ENCODE data around the gene APBB2. TPM values are rescaled to one million over a fixed set of nuclear protein-coding genes. Genes with fewer than 3 reads are reported as not detected.
A peak's percentile ranks its signal among the peaks of the same experiment; 100 is the strongest.

APBB2 gene
- total RNA-seq, 1 donor = 92.3 TPM

GRCh38 chr4:40864531-40864930 is 349.8 kb downstream of the APBB2 start:
- TF ChIP-seq CTCF (IDR thresholded peaks at IDR 0.05; ENCODE audit: extremely low read depth, low read depth, low read length) = no peak
- peaks cover 4% of the 10 kb centered on the region for H3K36me3 ChIP-seq (ENCODE audit: insufficient read depth, low read length)

GRCh38 chr4:40858962-40859361 is 355.4 kb downstream of the APBB2 start:
- no peaks in the 10 kb centered on the region for H3K79me2 ChIP-seq (ENCODE audit: insufficient read depth, low read length)
- no peak for DNase-seq (ENCODE audit: insufficient read length, low spot score, missing footprints)
- TF ChIP-seq CTCF (IDR thresholded peaks at IDR 0.05; ENCODE audit: extremely low read depth, low read depth, low read length) = no peak
- H3K27ac ChIP-seq (ENCODE audit: low read depth, low read length) = no peak overlapping the region
- no peak overlapping the region for H2AFZ ChIP-seq (ENCODE audit: low read length)
- peaks cover 3% of the 10 kb centered on the region for H4K20me1 ChIP-seq (ENCODE audit: insufficient read depth, low read length)
- H3K4me2 ChIP-seq (ENCODE audit: insufficient read depth, low read length) = no peak overlapping the region
- H3K27me3 ChIP-seq (ENCODE audit: insufficient read depth, low read length) = no peaks in the 10 kb centered on the region
- no peaks in the 10 kb centered on the region for H3K9me3 ChIP-seq (ENCODE audit: low read depth, low read length)
- H3K36me3 ChIP-seq (ENCODE audit: insufficient read depth, low read length) = no peaks in the 10 kb centered on the region
- H3K4me1 ChIP-seq (ENCODE audit: insufficient read depth, low read length) = no peaks in the 10 kb centered on the region
- no peak overlapping the region for H3K4me3 ChIP-seq (ENCODE audit: insufficient read depth, low read length)

More at GRCh38 chr4:40864531-40864930, 349.8 kb downstream of the APBB2 start:
- Histone ChIP-seq H3K79me2 (ENCODE audit: insufficient read depth, low read length) (no peaks in the 10 kb centered on the region), H3K9me3 (ENCODE audit: low read depth, low read length) (no peaks in the 10 kb centered on the region), H3K27me3 (ENCODE audit: insufficient read depth, low read length) (no peaks in the 10 kb centered on the region), H4K20me1 (ENCODE audit: insufficient read depth, low read length) (peaks cover 3% of the 10 kb centered on the region), H3K4me2 (ENCODE audit: insufficient read depth, low read length) (no peak overlapping the region), H3K4me3 (ENCODE audit: insufficient read depth, low read length) (no peak overlapping the region), H3K4me1 (ENCODE audit: insufficient read depth, low read length) (no peaks in the 10 kb centered on the region), H2AFZ (ENCODE audit: low read length) (no peak overlapping the region), H3K27ac (ENCODE audit: low read depth, low read length) (no peak overlapping the region)
- DNase-seq (ENCODE audit: insufficient read length, low spot score, missing footprints) = no peak

- Histone ChIP-seq H3K79me2 (ENCODE audit: insufficient read depth, low read length) (no peaks in the 10 kb centered on the region), H3K4me1 (ENCODE audit: insufficient read depth, low read length) (no peaks in the 10 kb centered on the region), H3K27ac (ENCODE audit: low read depth, low read length) (no peak overlapping the region), H2AFZ (ENCODE audit: low read length) (no peak overlapping the region), H3K36me3 (ENCODE audit: insufficient read depth, low read length) (no peaks in the 10 kb centered on the region), H3K9me3 (ENCODE audit: low read depth, low read length) (no peaks in the 10 kb centered on the region), H4K20me1 (ENCODE audit: insufficient read depth, low read length) (peaks cover 3% of the 10 kb centered on the region), H3K4me3 (ENCODE audit: insufficient read depth, low read length) (no peak overlapping the region), H3K4me2 (ENCODE audit: insufficient read depth, low read length) (no peak overlapping the region), H3K27me3 (ENCODE audit: insufficient read depth, low read length) (no peaks in the 10 kb centered on the region)
- DNase-seq (ENCODE audit: insufficient read length, low spot score, missing footprints) = no peak
- no peak for TF ChIP-seq CTCF (IDR thresholded peaks at IDR 0.05; ENCODE audit: extremely low read depth, low read depth, low read length)
These were observed 356.4 kb downstream of the APBB2 start for GRCh38 chr4:40857956-40858355.

GRCh38 chr4:40856840-40857362 is 357.4 kb downstream of the APBB2 start:
- no peak for TF ChIP-seq CTCF (IDR thresholded peaks at IDR 0.05; ENCODE audit: extremely low read depth, low read depth, low read length)
- H3K79me2 ChIP-seq (ENCODE audit: insufficient read depth, low read length) = no peaks in the 10 kb centered on the region
- peak overlapping the region; percentile 43 for H3K4me2 ChIP-seq (ENCODE audit: insufficient read depth, low read length)
- no peak overlapping the region for H3K4me3 ChIP-seq (ENCODE audit: insufficient read depth, low read length)
- H3K36me3 ChIP-seq (ENCODE audit: insufficient read depth, low read length) = no peaks in the 10 kb centered on the region
- H3K27ac ChIP-seq (ENCODE audit: low read depth, low read length) = no peak overlapping the region
- H3K27me3 ChIP-seq (ENCODE audit: insufficient read depth, low read length) = no peaks in the 10 kb centered on the region
- peaks cover 3% of the 10 kb centered on the region for H4K20me1 ChIP-seq (ENCODE audit: insufficient read depth, low read length)
- H3K4me1 ChIP-seq (ENCODE audit: insufficient read depth, low read length) = no peaks in the 10 kb centered on the region
- H2AFZ ChIP-seq (ENCODE audit: low read length) = no peak overlapping the region
- H3K9me3 ChIP-seq (ENCODE audit: low read depth, low read length) = no peaks in the 10 kb centered on the region
- peak; percentile 71 for DNase-seq (ENCODE audit: insufficient read length, low spot score, missing footprints)

All from osteoblast (primary cell).